GM15510 (cell line): Measurements from ENCODE around the gene REXO4.

Source experiments
- POLR2A ChIP-seq: IDR thresholded peaks from 3 replicates; pipeline ENCODE4 v1.6.1; 2011; ENCODE audit warnings: borderline replicate concordance; ENCODE audit not compliant: insufficient read length; ENCODE audit errors: extremely low read depth

REXO4 gene, protein sequence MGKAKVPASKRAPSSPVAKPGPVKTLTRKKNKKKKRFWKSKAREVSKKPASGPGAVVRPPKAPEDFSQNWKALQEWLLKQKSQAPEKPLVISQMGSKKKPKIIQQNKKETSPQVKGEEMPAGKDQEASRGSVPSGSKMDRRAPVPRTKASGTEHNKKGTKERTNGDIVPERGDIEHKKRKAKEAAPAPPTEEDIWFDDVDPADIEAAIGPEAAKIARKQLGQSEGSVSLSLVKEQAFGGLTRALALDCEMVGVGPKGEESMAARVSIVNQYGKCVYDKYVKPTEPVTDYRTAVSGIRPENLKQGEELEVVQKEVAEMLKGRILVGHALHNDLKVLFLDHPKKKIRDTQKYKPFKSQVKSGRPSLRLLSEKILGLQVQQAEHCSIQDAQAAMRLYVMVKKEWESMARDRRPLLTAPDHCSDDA

DNA sequence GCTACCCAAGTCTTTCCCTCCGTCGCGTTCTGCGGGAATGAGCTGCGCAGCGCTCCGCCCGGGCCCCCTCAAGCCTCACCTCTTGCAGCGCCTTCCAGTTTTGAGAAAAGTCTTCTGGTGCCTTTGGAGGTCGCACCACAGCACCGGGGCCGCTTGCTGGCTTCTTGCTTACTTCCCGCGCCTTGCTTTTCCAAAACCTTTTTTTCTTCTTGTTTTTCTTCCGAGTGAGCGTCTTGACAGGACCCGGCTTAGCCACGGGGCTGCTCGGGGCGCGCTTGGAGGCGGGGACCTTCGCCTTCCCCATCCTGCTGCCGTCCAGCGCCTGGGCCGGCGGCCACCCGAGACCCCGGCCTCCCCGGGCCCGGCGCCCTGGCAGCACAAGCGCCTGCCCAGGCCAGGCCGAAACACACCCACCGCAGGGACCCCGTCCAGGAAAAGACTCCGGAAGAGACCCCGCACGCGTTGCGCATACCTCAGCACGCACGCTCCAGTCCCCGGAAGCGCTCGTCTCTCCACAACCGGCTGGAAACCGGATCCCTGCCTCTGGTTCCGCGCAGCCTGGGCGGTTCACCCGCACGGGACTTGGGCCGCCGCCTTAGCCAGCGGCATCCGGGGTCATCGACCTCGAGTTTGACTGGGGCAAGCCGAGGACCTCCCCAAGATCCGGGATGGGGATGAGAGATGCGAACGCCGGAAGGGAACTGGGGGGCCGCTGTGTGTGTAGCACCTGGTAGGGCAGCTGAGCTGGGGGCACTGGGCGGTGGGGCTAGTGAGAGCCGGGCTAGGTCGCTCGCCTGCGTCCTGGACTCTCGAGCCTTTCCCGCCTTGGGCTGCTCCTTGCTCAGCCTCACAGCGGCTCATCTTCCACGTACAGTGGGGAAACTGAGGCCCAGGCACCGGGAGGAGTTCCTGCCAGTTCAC, at the start of gene REXO4:
Gene REXO4, minus strand, starts transcription at position 470 of the 921 bp plus-strand sequence. Its CDS starts 166 bp downstream, at position 304.
- peak; percentile 57 for TF ChIP-seq POLR2A

DNA sequence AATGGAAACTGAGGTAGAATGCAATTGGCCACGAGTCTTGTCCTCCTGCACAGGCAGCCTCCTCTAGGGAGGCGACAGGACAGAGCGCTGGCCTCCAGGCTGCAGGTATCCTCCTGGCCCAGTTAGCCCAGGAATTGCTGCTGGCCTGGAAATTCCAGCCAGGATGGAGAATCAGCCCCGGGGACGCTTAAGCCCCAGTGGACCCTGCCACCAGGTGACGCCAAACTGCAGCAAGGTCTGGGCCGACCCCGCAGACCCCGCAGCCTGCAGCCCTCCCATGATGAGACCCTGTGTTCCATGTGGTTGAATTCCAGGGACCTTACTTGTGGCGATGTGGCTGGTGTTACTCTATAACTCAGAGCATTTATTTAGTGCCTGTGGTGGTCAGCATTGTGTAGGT, 49.3 kb upstream of the REXO4 start:
- TF ChIP-seq POLR2A = no peak

DNA sequence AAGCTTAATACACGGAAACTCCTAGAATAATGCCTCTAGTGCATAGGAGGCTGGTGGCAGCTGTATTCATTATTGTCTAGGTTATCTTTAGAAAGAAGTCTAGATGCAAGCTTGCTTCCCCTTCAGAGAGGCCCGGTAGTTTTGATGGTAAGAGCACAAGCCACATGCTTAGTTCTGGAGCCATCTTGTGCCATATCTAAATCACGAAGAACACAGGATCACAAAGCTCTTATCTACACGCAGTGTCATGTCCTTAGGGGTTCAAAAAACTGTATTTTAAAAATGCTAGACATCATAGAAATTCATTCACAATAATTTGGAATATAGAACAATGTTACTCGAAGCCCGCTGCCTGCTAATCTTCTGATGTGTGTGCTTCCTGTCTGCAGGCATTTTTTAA, 48.2 kb upstream of the REXO4 start:
- TF ChIP-seq POLR2A = no peak

DNA sequence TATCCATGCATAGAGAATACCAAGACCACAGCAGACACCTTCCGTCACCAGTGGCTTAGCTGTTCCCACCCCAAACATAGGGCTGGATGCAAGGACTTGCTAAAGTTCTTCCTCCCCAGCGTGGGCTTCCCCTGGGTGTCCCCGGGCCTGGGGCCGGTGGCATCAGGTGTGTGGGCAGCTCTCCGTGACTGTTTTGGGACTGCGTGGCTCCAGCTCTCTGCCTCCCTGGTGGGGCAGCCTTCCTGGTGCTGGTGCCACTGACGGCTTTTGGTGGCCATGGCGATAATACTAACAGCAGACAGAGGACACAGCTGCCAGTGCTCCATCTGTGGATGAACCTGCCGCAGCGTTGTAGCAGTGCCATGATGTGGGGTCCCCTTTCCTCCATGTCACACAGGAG, 46.8 kb upstream of the REXO4 start:
- TF ChIP-seq POLR2A = no peak

DNA sequence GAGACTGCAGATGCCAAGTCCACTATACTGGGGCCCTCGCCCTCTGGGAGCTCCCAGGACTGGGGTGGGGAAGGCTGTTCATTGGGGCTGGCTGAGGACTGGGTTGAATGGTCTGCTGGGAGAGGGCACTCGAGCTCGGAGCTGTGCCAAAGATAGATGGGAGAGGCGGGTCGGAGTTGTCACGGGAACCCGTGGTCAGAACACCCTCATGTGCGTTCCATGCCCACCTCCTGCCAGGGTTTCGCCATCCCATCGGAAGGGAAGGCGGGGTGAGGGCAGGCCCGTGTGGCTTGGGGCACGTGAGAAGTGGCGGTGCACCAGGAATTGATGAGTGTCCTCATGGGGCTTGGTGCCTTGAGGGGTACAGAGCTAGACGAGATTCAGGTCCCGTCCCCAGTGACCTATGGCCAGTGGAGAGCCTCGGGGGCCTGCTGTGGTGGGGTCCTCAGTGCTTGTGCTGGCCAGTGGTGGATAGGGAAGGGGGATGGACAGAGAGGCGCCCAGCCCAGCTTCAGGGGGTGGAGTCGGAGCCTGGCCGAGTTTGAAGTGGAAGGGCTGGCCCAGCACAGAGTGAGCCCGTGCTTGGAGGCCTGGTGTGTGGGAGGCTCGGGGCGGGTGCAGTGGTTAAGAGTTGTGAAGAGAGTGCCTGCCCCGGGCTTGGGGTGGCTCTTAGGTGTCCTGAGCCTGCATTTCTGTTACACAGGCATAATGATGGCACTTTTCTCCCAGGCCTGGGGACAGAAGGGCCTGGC, 46.2 kb upstream of the REXO4 start:
- no peak for TF ChIP-seq POLR2A

DNA sequence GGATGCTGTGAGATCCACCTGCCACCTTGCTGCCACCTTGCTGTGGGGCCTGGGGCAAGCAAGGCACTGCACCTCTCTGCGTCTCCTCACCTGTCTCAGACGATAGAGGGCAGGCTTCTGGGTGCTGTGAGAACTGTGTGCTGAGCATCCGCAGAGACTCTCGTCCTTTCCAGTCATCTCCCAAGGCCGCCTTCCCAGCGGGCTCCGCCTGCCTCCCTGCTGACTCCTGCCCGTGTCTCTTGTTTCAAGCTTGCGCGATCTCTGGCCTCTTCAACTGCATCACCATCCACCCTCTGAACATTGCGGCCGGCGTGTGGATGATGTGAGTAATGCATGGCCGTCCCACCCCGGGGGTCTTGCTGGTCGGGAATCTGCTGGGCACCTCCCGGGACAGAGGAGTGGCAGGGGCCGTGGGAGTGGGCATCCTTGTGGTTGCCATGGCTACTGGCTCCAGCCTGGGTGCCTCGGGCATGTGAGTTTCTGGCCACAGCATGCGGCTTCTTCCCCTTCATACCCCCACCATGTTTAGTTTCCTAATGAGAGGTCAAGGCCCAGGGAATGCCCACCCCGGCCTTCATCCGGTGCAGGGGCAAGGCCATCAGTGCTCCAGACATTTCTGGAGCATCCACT, 45.5 kb upstream of the REXO4 start:
- TF ChIP-seq POLR2A = no peak

DNA sequence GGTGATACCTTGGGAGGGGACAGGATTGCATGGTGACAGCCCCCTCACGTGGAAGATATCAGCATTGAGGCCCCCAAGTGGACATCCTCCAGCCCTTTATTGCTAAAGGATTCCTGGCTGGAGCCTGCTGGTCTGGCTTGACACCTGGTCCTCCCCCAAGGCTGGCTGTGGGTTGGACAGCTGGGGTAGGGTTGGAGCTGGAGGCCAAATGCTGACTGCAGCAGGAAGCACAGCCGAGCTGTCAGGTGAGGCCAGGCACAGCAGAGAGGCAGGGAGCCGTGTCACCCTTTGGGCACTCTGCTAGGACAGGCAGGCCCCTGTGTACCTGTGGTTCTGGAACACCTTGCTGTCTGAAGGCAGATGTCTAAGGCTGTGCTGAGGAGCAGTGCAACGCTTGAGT, 44.2 kb upstream of the REXO4 start:
- TF ChIP-seq POLR2A = no peak

DNA sequence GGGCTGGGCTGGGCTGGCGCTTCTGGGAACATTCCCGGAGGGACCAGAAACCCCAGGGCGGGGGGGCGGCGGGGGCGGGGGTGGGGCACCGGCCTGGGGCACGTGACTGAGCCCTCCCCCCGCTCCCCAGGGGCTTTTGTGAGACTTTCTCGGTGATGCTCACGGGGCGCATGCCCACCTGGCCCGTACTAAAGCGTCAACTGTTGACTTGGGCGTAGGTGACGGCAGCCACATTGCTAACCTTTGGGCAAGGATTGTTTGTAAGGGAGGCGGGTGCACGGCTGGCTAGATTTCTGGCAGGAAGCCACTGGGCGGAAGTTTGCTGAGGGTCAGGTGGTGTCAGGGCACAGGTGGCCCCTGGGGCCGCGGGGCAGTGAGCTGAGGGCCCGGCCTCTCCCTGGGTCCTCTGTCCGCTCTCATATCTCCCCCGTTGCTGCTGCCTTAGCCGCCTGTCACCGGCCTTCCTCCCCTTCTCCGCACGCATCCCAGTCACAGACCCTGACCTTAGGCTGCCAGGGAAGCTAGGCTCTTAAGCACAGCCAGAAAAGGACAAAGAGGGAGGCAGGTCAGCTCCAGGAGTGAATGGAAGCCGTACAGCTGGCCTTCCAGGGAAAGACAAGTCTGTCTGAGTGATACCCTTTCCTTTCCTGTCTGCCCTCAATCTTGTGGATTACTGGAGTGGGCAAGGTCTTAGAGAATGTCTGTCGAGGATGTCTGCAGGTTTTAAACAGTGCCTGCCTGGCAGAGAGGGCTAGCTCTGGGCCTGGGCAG, 42.8 kb upstream of the REXO4 start:
- TF ChIP-seq POLR2A = peak; percentile 19

DNA sequence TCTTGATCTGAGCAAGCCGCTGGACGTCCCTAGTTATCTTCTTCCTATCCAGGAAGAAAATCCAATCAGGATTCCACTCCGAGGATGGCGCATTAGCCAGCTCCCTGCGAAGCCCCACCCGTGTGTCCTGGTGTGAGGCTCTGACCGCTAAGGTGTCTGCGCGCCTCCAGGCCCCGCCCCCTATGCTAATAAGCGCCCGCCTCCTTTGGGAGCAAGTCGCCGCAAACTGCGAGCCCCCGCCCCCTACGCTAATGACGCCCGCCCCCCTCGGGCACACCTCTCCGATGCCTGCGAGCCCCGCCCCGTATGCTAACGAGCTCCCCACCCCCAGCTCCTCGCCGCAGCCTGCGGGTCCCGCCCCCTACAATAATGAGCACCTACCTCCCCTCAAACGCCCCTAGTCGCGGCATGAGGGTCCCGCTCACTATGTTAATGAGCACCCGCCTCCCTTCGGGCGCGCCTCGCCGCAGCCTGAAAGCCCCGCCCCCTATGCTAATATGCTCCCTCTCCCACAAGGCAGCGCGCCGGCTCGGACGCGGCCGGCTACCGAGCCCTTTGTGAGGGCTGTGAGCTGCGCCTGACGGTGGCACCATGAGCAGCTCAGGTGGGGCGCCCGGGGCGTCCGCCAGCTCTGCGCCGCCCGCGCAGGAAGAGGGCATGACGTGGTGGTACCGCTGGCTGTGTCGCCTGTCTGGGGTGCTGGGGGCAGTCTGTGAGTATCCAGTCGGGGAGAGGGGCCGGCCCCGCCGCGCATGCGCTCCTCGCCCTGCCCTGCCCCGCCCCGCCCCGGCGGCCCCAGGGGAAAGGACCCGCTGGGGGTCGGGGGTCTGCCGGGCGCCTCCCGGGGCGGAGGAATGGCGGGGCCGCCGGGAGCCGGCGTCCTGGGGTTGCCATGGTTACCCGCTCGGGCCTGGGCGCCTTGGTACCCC, 41.9 kb upstream of the REXO4 start, which contains the start of gene CACFD1:
Gene CACFD1, plus strand, starts transcription at position 503 of the 929 bp plus-strand sequence. Its CDS starts 89 bp downstream, at position 592.
- TF ChIP-seq POLR2A = peak; percentile 57

DNA sequence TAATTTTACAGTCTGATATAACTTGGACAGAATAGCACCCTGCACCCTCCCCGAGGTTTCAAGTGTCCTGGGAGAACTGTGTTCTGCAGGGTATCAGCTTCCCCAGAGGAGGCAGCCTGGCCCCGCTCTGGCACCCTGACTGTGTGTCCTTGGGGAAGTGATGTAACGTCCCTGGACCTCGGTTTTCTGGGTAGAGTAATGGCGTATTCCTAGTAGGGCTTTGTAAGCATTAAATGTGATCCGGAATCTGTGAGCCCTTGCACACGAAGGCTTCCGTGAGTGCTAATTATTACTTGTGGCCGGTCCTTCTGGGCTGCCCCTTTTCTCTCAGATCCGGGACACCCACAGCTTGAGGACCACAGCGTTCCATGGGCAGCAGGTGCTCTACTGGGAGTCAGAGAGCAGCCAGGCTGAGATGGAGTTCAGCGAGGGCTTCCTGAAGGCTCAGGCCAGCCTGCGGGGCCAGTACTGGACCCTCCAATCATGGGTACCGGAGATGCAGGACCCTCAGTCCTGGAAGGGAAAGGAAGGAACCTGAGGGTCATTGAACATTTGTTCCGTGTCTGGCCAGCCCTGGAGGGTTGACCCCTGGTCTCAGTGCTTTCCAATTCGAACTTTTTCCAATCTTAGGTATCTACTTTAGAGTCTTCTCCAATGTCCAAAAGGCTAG, 41.0 kb upstream of the REXO4 start:
- no peak for TF ChIP-seq POLR2A

DNA sequence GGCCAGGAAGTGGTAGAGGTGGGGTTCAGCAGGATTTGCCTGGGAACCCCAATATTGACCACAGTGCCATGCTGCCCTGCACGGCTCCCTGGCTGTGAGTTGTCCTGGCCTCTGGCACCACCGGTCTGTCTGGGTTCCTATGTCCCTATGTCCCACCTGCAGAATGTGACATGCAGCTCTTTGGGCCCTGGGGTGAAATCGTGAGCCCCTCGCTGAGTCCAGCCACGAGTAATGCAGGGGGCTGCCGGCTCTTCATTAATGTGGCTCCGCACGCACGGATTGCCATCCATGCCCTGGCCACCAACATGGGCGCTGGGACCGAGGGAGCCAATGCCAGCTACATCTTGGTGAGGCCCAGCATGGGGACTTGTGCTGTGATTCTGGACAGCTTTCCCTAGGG, 39.9 kb upstream of the REXO4 start:
- TF ChIP-seq POLR2A = no peak

DNA sequence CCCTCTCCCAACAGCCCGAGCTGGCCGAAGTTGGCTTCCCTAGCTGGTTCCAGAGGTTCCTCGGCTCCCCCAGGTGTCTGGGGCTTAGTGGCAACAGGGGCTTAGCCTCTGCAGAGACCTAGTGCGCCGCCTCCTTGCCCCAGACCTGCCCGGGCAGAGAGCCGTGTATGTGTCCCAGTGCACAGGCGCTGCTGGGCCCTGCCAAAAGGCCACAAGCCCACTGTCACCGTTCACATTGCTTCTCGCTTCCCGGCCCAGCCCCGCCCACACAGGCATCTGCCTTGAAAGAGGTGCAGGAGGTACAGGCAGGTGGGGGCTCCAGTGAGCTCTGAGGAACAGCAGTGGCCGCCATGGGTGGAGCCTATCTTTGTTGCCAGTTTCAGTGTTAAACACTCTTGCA, 39.4 kb upstream of the REXO4 start:
- TF ChIP-seq POLR2A = no peak

DNA sequence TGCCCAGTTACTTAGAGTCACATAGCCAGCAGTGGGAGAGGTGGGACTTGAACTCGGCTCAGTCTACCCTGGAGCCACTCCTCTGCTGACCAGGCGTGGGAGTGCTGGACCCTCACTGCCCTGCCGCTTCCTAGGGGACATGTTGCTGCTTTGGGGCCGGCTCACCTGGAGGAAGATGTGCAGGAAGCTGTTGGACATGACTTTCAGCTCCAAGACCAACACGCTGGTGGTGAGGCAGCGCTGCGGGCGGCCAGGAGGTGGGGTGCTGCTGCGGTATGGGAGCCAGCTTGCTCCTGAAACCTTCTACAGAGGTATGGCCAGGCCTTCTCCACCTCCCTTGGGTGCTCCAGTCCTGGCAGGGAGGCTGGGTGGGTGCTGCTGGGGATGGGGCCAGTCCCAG, 38.6 kb upstream of the REXO4 start:
- TF ChIP-seq POLR2A = no peak

DNA sequence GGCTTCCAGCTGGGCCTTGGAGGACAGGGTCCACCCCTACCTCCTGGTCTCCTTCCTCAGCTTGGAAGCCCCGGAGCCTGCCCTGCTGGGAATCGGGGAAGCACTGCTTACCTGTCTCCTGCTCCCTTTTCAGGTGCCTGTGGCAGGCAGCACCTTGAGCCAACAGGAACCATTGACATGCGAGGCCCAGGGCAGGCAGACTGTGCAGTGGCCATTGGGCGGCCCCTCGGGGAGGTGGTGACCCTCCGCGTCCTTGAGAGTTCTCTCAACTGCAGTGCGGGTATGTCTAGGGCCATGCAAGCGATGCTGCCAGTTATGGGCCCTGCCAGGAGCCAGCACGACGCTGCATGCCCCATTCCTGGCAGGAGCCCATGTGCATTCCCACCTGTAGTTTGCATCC, 38.1 kb upstream of the REXO4 start:
- TF ChIP-seq POLR2A = no peak
